Keratinocyte (primary cell): ENCODE data around the gene LGALS4. TPM values are rescaled to one million over a fixed set of nuclear protein-coding genes. Genes with fewer than 3 reads are reported as not detected.
"Not testable (repeated sequence)": the region's sequence is repeated elsewhere in the genome, so short reads cannot be mapped to it uniquely, and the experiment has no call there.

Experiments
- DNase-seq: peaks from one replicate; pipeline ENCODE4 v3.0.0-alpha.2; 2011; ENCODE audit warnings: low read depth, missing footprints, low spot score
- FAIRE-seq: peaks from 2 replicates; lab custom pipeline; 2011; peaks lifted over from hg19 to GRCh38; lab: Jason Lieb, UNC
- H2AFZ ChIP-seq: 2 replicates; pipeline ENCODE4 v1.6.0; 2012; ENCODE audit warnings: low read length, control low read depth, inconsistent platforms; ENCODE audit not compliant: control insufficient read depth
- H3K27ac ChIP-seq: 2 replicates; pipeline ENCODE4 v1.5.1; 2011; ENCODE audit warnings: low read length; ENCODE audit not compliant: control insufficient read depth, insufficient read depth
- H3K27me3 ChIP-seq: 3 replicates; pipeline ENCODE4 v1.6.0; 2011; ENCODE audit warnings: low read length; ENCODE audit not compliant: control insufficient read depth, insufficient read depth; ENCODE audit errors: extremely low read depth
- H3K36me3 ChIP-seq, 2 experiments: 2 replicates in 1 of 2; 3 replicates in 1 of 2; pipeline ENCODE4 v1.5.1; 2011; ENCODE audit warnings: low read length in 2 of 2, mild to moderate bottlenecking in 1 of 2; ENCODE audit not compliant: control insufficient read depth in 2 of 2, insufficient read depth in 2 of 2; ENCODE audit errors: extremely low read depth in 1 of 2
- H3K4me1 ChIP-seq: 3 replicates; pipeline ENCODE4 v1.5.1; 2011; ENCODE audit warnings: low read length; ENCODE audit not compliant: control insufficient read depth, insufficient read depth; ENCODE audit errors: extremely low read depth
- H3K4me2 ChIP-seq: 3 replicates; pipeline ENCODE4 v1.6.0; 2011; ENCODE audit warnings: low read depth, low read length; ENCODE audit not compliant: control insufficient read depth, insufficient read depth; ENCODE audit errors: extremely low read depth
- H3K4me3 ChIP-seq, 3 experiments: fragments of 200-600 bp in 1 of 3; sonication (generic) in 1 of 3; 2 replicates in 2 of 3; 3 replicates in 1 of 3; pipeline ENCODE4 v1.5.1; 2011 to 2016; ENCODE audit warnings: low read length in 3 of 3, mild to moderate bottlenecking in 3 of 3, control low read depth in 2 of 3, inconsistent platforms in 1 of 3, low read depth in 1 of 3, mixed read lengths in 1 of 3, mixed run types in 1 of 3, moderate library complexity in 1 of 3; ENCODE audit not compliant: control insufficient read depth in 2 of 3, insufficient read depth in 2 of 3; ENCODE audit errors: extremely low read depth in 1 of 3
- H3K79me2 ChIP-seq: 2 replicates; pipeline ENCODE4 v1.6.0; 2012; ENCODE audit warnings: low read length; ENCODE audit not compliant: control insufficient read depth, insufficient read depth
- H3K9ac ChIP-seq: 3 replicates; pipeline ENCODE4 v1.6.0; 2011; ENCODE audit warnings: low read length; ENCODE audit not compliant: control insufficient read depth, insufficient read depth; ENCODE audit errors: extremely low read depth
- H3K9me1 ChIP-seq: 3 replicates; pipeline ENCODE4 v1.6.0; 2011; ENCODE audit warnings: low read length; ENCODE audit not compliant: control insufficient read depth, insufficient read depth; ENCODE audit errors: extremely low read depth
- H3K9me3 ChIP-seq: 2 replicates; pipeline ENCODE4 v1.5.1; 2012; ENCODE audit warnings: low read depth, low read length; ENCODE audit not compliant: control insufficient read depth
- H4K20me1 ChIP-seq: 3 replicates; pipeline ENCODE4 v1.6.0; 2011; ENCODE audit warnings: low read length; ENCODE audit not compliant: control insufficient read depth, insufficient read depth; ENCODE audit errors: extremely low read depth
- EZH2 ChIP-seq: IDR thresholded peaks from one replicate; pipeline ENCODE4 v1.6.1; 2012; ENCODE audit warnings: inconsistent platforms, mild to moderate bottlenecking, low read length, moderate library complexity
- dilution Hi-C: fragments of 300-500 bp; cut with MboI; formaldehyde crosslinking; loops from one replicate; pipeline ENCODE4 v1.7.0; 2020; ENCODE audit warnings: low sequenced_read_pairs; ENCODE audit not compliant: extremely low pct_ligation_motif_present
- polyA plus RNA-seq, 5 experiments: library from polyadenylated mRNA; depleted of rRNA in 3 of 5; stranded (reverse) in 3 of 5; stranded (forward) in 1 of 5; unstranded in 1 of 5; fragments of >200 nt; gene quantifications; 1 replicate in 1 of 5; 2 replicates in 3 of 5; 3 replicates in 1 of 5; pipeline versions ENCODE4 v1.2.1 to v1.2.3, GENCODE V29; 2011 to 2012; ENCODE audit warnings: missing spikeins in 2 of 5, low read depth in 1 of 5, low replicate concordance in 1 of 5
- TF ChIP-seq, protein P1 (sequence below), 3 experiments: IDR thresholded peaks in 1 of 3; conservative IDR thresholded peaks in 1 of 3; optimal IDR thresholded peaks in 1 of 3; 2 replicates in 2 of 3; 3 replicates in 1 of 3; pipeline versions ENCODE3 to v1.5.1; 2011; ENCODE audit warnings: low read length in 3 of 3, mild to moderate bottlenecking in 3 of 3, moderate library complexity in 2 of 3, control low read depth in 1 of 3, inconsistent platforms in 1 of 3; ENCODE audit not compliant: insufficient read depth in 2 of 3; ENCODE audit errors: extremely low read depth in 1 of 3

The LGALS4 gene
- polyA plus RNA-seq, 1 donor (not counting 4 experiments of a cell fraction or from before 2014, with no cell fraction given), result 0.13 TPM

DNA sequence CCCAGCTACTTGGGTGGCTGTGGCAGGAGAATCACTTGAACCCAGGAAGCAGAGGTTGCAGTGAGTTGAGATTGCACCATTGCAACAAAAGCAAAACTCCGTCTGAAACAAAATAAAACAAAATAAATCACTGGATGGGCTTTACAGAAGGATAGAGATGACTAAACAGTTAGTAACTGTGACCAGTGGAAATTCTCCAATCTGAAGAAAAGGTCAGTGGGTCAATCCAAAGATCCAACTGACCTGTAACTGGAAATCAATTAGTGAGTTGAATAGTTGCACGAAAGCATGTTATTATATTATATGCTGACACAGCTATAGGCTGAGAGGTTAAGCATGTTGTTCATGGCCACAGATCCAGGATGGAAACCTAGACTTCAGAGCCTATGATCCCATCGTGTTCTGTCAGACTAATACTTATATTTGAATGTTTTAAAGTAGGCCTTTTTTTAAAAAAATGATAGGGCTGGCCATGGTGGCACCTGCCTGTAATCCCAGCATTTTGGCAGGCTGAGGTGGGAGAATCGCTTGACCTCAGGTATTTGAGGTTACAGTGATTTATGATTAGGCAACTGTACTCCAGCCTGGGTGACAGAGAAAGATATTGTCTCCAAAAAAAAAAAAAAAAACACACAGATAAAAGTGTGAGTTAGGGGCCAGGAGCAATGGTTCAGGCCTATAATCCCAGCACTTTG lies 17.4 kb upstream of the LGALS4 start:
- Histone ChIP-seq H3K9ac (no peak overlapping the region), H3K4me3 (no peak overlapping the region), H3K9me1 (no peaks in the 10 kb centered on the region), H4K20me1 (no peaks in the 10 kb centered on the region), H3K27ac (no peak overlapping the region), H3K4me1 (peaks cover 12% of the 10 kb centered on the region), H3K4me2 (no peak overlapping the region), H2AFZ (no peak overlapping the region), H3K27me3 (no peaks in the 10 kb centered on the region), H3K36me3 (peaks cover 0 to 5% of the 10 kb centered on the region in 2 experiments), H3K9me3 (no peaks in the 10 kb centered on the region), H3K79me2 (no peaks in the 10 kb centered on the region)
- TF ChIP-seq, protein P1, sequence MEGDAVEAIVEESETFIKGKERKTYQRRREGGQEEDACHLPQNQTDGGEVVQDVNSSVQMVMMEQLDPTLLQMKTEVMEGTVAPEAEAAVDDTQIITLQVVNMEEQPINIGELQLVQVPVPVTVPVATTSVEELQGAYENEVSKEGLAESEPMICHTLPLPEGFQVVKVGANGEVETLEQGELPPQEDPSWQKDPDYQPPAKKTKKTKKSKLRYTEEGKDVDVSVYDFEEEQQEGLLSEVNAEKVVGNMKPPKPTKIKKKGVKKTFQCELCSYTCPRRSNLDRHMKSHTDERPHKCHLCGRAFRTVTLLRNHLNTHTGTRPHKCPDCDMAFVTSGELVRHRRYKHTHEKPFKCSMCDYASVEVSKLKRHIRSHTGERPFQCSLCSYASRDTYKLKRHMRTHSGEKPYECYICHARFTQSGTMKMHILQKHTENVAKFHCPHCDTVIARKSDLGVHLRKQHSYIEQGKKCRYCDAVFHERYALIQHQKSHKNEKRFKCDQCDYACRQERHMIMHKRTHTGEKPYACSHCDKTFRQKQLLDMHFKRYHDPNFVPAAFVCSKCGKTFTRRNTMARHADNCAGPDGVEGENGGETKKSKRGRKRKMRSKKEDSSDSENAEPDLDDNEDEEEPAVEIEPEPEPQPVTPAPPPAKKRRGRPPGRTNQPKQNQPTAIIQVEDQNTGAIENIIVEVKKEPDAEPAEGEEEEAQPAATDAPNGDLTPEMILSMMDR (optimal IDR thresholded peaks at IDR 0.05 in 1 of 3, IDR thresholded peaks at IDR 0.05 in 1 of 3, conservative IDR thresholded peaks at IDR 0.05 in 1 of 3; ENCODE audit: extremely low read depth in 1 of 3, insufficient read depth in 2 of 3, low read length in 3 of 3), result no peak
- TF ChIP-seq EZH2, result no peak
- no peak for FAIRE-seq
- dilution Hi-C loops, result no loop called here
- DNase-seq, result no peak

DNA sequence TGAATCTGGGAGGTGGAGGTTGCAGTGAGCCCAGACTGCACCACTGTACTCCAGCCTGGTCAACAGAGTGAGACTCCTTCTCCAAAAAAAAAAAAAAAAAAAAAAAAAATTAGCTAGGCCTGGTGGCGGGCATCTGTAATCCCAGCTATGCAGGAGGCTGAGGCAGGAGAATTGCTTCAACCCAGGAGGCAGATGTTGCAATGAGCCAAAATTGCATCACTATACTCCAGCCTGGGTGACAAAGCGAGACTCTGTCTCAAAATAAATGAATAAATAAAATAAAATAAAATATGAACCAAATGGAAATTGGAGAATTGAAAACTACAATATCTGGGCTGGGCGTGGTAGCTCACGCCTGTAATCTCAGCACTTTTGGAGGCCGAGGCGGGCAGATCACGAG lies 16.5 kb upstream of the LGALS4 start:
- H3K79me2 ChIP-seq, H3K4me2 ChIP-seq, FAIRE-seq, H3K27me3 ChIP-seq, H4K20me1 ChIP-seq, H2AFZ ChIP-seq, H3K9ac ChIP-seq, DNase-seq, H3K9me3 ChIP-seq, H3K36me3 ChIP-seq, dilution Hi-C loops, H3K27ac ChIP-seq, H3K9me1 ChIP-seq, H3K4me3 ChIP-seq: not testable (repeated sequence)
- peaks cover 12% of the 10 kb centered on the region for H3K4me1 ChIP-seq
